ENCODE measurements around the gene RAD54L.

The RAD54L gene

GRCh38 chr1:46256523-46256922 lies 9.0 kb downstream of the RAD54L start:
- no peaks in the 10 kb centered on the region for H3K9me3 Mint-ChIP-seq
- no peaks in the 10 kb centered on the region for H3K4me1 Mint-ChIP-seq
- no peak overlapping the region for H3K27ac Mint-ChIP-seq
- no peak for ATAC-seq
- H3K4me3 Mint-ChIP-seq: no peak overlapping the region
- H3K36me3 Mint-ChIP-seq: peaks cover 25% of the 10 kb centered on the region
- no peaks in the 10 kb centered on the region for H3K27me3 Mint-ChIP-seq

- Mint-ChIP-seq H3K27me3 (no peaks in the 10 kb centered on the region), H3K27ac (no peak overlapping the region), H3K4me1 (no peaks in the 10 kb centered on the region), H3K36me3 (peaks cover 26% of the 10 kb centered on the region), H3K9me3 (no peaks in the 10 kb centered on the region), H3K4me3 (no peak overlapping the region)
- no peak for ATAC-seq
Observed at GRCh38 chr1:46262508-46262907, 14.9 kb downstream of the RAD54L start.

DNA sequence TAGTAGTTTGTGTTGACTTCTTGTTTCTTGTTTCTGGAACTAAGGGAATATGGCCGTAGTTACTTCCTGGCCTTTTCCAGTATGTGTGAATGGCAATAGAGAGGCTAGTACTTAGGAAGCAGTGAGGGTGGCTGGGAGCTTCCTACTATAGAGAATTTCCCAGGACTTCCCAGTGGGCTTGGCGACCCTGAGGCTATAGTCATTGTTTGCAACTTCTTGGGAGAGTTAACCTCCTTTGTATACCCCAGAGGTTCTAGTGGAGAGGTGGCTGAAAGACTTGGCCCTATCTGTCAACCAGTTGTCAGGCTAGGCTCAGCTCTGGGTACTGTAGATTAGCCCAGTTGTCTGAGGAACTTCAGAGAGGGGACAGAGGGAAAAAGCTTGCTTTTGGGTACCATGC lies 15.6 kb downstream of the RAD54L start:
- H3K27ac Mint-ChIP-seq: no peak overlapping the region
- H3K36me3 Mint-ChIP-seq: peaks cover 26% of the 10 kb centered on the region

GRCh38 chr1:46268578-46268977 lies 21.0 kb downstream of the RAD54L start:
- Mint-ChIP-seq H3K27ac (no peak overlapping the region), H3K4me1 (no peaks in the 10 kb centered on the region), H3K9me3 (no peaks in the 10 kb centered on the region), H3K36me3 (peaks cover 14% of the 10 kb centered on the region), H3K4me3 (no peak overlapping the region), H3K27me3 (no peaks in the 10 kb centered on the region)
- no peak for ATAC-seq

More for the DNA sequence above, 15.6 kb downstream of the RAD54L start:
- no peak for ATAC-seq
- Mint-ChIP-seq H3K4me1 (no peaks in the 10 kb centered on the region), H3K4me3 (no peak overlapping the region), H3K27me3 (no peaks in the 10 kb centered on the region), H3K9me3 (no peaks in the 10 kb centered on the region)

DNA sequence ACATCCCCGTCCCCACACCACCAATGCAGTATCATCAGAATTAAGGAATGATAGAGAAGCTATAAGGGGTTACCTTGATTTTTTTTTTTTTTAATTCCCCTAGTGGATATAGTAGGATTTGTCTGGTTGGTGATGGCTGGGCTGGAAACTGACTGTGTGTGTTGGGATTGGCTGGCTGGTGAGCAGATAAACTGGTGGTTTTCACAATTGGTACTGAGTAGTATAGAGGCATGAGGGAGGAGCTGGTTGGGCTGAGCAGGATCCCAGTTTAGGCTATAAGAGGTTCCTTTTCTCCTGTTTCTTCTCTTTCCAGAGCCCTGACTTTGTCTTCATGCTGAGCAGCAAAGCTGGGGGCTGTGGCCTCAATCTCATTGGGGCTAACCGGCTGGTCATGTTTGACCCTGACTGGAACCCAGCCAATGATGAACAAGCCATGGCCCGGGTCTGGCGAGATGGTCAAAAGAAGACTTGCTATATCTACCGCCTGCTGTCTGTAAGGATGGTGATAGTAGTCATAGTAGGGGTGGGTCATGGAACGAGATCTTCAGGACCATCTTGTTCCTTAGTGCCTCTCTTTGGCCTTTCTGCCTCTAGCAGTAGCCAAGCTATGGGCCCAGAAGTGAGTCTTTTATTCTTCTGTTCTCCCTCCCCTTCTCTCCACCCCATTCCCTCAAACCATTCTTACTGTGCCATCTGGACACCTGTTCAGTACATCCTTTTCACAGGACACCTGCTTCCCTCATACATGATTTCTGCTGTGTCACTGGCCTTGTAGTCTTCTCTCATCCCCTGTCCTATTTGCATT lies 26.9 kb downstream of the RAD54L start:
- no peak overlapping the region for H3K27ac Mint-ChIP-seq
- H3K36me3 Mint-ChIP-seq: peaks cover 21% of the 10 kb centered on the region

GRCh38 chr1:46275030-46275337 lies 27.4 kb downstream of the RAD54L start:
- Mint-ChIP-seq H3K9me3 (no peaks in the 10 kb centered on the region), H3K4me1 (no peaks in the 10 kb centered on the region), H3K27ac (no peak overlapping the region), H3K36me3 (peaks cover 21% of the 10 kb centered on the region), H3K27me3 (no peaks in the 10 kb centered on the region), H3K4me3 (no peak overlapping the region)
- ATAC-seq: no peak

More for the DNA sequence above, 26.9 kb downstream of the RAD54L start:
- no peaks in the 10 kb centered on the region for H3K27me3 Mint-ChIP-seq
- H3K4me3 Mint-ChIP-seq: no peak overlapping the region
- H3K9me3 Mint-ChIP-seq: no peaks in the 10 kb centered on the region
- no peak for ATAC-seq
- no peaks in the 10 kb centered on the region for H3K4me1 Mint-ChIP-seq

DNA sequence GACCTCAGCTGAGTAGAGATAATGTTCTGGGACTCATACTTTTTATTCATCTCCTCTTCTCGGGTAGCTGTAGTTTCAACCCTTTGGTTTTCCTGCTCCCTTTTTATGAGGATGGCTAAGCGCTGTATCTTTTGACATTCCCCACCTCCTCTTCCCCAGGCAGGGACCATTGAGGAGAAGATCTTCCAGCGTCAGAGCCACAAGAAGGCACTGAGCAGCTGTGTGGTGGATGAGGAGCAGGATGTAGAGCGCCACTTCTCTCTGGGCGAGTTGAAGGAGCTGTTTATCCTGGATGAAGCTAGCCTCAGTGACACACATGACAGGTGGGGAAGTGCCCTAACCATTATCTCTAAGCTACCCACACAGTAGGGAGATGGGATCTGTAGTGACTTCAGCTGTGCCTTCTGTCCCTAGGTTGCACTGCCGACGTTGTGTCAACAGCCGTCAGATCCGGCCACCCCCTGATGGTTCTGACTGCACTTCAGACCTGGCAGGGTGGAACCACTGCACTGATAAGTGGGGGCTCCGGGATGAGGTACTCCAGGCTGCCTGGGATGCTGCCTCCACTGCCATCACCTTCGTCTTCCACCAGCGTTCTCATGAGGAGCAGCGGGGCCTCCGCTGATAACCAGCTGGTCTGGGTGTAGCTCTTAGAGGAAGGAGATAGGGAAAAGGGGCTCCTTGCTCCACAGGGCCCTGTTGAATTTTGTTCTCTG lies 30.3 kb downstream of the RAD54L start:
- Mint-ChIP-seq H3K27ac (no peak overlapping the region), H3K27me3 (no peaks in the 10 kb centered on the region), H3K9me3 (no peaks in the 10 kb centered on the region), H3K4me3 (no peak overlapping the region), H3K4me1 (no peaks in the 10 kb centered on the region), H3K36me3 (peaks cover 40% of the 10 kb centered on the region)
- ATAC-seq: no peak

DNA sequence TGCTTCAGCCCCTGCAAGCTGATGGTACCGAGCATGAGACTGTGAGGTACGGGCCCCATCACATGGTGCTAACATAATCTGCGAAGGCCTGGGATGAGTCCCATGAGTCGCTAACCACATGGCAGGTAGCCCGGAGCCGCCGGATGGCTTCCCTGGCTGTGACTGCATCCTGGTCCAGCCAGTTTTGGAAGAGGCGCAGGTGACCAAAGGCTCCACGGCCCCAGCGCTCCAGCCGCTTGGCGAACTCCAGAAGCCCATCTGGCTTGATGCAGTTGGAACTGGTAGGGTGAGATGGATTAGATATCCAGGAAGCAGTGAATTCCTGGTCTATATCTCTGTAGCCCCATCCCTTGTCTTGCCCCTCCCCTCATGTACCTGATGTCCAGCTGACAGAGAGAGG lies 31.2 kb downstream of the RAD54L start:
- Mint-ChIP-seq H3K4me3 (no peak overlapping the region), H3K27ac (no peak overlapping the region), H3K27me3 (no peaks in the 10 kb centered on the region), H3K4me1 (no peaks in the 10 kb centered on the region), H3K36me3 (peaks cover 49% of the 10 kb centered on the region), H3K9me3 (no peaks in the 10 kb centered on the region)
- ATAC-seq: no peak

DNA sequence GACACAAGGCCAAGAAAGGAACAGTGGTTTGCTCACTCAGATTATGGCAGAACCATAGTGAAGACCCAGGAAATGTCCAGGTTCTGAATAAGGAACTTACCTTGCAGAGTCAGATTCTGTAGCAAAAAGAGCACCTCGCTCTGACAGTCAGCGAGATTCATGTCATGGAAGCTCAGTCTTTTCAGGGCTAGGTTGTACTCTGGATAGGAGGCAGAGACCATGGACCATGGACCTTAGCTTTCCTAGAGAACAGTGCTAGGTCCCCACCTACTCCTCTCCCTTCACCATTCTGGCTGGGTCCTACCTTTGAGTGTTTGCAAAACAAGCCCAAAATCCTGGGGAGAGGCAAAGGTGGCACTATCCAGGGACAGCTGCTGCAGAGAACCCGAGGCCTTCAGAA lies 32.5 kb downstream of the RAD54L start:
- Mint-ChIP-seq H3K4me1 (no peaks in the 10 kb centered on the region), H3K9me3 (no peaks in the 10 kb centered on the region), H3K27ac (no peak overlapping the region), H3K27me3 (no peaks in the 10 kb centered on the region), H3K4me3 (no peak overlapping the region), H3K36me3 (peaks cover 61% of the 10 kb centered on the region)
- ATAC-seq: no peak

DNA sequence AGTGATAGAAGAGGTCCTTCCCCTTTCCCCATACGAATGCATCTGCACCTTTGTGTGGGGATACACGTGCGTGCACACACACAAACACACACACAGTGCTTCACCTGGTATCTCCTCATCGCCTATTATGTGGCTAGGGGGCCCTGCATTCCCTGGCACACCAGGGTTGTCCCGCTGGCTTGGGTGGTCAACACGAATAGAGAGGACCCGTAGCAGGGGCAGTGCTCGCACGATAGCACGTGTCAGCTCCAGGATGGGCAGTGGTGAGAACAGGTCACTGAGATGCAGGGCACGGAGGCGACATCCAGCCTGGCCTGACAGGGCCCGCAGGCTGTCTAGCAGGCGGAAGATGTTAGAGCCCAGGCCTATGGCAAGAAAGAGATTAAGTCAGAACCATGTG lies 33.5 kb downstream of the RAD54L start:
- no peaks in the 10 kb centered on the region for H3K27me3 Mint-ChIP-seq
- H3K36me3 Mint-ChIP-seq: peaks cover 65% of the 10 kb centered on the region
- H3K4me1 Mint-ChIP-seq: no peaks in the 10 kb centered on the region
- no peaks in the 10 kb centered on the region for H3K9me3 Mint-ChIP-seq
- H3K27ac Mint-ChIP-seq: no peak overlapping the region
- ATAC-seq: no peak
- no peak overlapping the region for H3K4me3 Mint-ChIP-seq

- H3K27me3 Mint-ChIP-seq: no peaks in the 10 kb centered on the region
- no peak overlapping the region for H3K27ac Mint-ChIP-seq
- H3K36me3 Mint-ChIP-seq: peaks cover 60% of the 10 kb centered on the region
- no peaks in the 10 kb centered on the region for H3K9me3 Mint-ChIP-seq
- no peak for ATAC-seq
- no peaks in the 10 kb centered on the region for H3K4me1 Mint-ChIP-seq
- no peak overlapping the region for H3K4me3 Mint-ChIP-seq
Observed at GRCh38 chr1:46284058-46284457, 36.5 kb downstream of the RAD54L start.

DNA sequence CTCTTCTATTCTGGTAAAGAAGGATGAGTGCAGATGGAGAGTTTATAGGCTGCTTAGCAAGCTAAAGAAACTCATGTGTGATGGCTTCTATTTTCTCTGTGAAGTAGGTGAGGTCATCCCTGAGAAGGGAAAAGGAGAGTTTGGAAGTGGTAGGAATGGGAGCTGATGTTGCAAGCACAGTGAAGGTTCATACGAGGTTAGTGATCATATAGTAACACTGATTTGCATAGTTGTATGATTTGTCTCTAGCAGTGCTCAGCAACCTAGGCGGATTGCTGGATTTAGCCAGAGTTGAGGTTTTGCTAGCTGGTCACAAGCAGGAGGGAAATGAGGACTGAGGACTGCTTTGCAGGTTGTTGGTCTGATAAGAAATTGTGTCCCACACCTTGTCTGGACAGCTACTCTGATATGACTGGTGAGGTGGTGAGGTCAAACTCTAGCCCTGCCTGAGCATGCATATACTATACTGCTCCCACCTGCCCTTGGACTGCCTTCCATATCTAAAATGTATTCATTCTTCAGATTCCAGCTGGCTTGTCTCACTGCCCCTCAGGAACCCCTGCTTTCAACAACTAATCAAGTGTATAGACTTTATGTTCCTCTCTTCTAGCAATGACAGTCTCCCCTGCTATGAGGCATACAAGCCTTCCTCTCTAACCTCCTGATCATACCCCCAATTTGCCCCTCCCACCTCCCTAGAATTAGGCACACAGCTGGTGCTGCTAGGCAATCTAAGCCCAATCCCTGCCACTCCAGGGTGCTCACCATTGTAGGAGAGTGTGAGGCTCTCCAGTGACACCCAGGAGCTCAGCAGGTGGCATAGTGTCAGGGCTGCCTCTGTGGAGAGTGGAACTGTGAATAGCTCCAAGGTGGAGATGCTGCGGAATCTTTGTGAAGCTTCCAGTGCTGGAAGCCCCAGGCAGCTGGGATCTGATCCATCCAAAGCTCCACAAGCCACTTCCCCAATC lies 37.3 kb downstream of the RAD54L start:
- no peaks in the 10 kb centered on the region for H3K4me1 Mint-ChIP-seq
- no peak overlapping the region for H3K27ac Mint-ChIP-seq
- no peak overlapping the region for H3K4me3 Mint-ChIP-seq
- H3K36me3 Mint-ChIP-seq: peaks cover 64% of the 10 kb centered on the region
- H3K27me3 Mint-ChIP-seq: no peaks in the 10 kb centered on the region
- H3K9me3 Mint-ChIP-seq: no peaks in the 10 kb centered on the region
- no peak for ATAC-seq

DNA sequence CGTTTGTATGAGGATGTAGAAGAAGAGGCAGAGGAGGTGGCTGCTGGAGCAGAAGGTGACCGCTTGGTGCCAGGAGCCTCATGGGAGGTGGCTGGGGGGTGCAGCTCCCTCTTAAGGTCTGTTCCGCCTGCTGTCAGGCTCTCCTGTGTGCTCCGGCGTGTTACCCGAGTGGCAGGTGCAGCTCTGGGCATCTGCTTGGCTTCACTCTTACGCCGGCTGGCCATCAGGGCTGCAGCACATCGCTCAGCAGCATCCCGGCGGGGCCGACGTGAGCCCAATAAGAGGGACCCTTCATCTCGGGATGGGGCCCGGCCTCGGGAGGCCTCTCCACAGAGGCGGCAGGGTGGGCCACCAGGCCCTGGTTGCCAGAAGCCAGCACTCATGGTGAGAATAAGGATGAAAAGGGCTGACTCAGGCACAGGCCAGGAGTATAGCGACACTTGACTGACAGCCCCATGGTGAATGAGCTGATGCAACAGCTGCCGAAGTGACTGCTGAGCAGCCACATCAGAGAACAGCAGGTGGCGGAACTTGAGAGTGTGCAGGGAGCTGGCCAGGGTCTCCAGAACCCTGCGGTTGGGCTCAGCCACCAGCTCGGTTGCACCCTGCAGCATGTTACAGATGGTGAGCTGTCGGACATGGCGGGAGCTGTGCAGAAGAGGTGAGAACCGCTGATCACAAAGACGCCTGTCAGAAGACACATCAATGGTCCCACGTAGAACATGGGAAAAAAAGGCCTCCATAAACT lies 38.3 kb downstream of the RAD54L start:
- H3K4me3 Mint-ChIP-seq: no peak overlapping the region
- no peak for ATAC-seq
- no peaks in the 10 kb centered on the region for H3K9me3 Mint-ChIP-seq
- no peaks in the 10 kb centered on the region for H3K27me3 Mint-ChIP-seq
- peaks cover 61% of the 10 kb centered on the region for H3K36me3 Mint-ChIP-seq
- no peaks in the 10 kb centered on the region for H3K4me1 Mint-ChIP-seq
- H3K27ac Mint-ChIP-seq: no peak overlapping the region

DNA sequence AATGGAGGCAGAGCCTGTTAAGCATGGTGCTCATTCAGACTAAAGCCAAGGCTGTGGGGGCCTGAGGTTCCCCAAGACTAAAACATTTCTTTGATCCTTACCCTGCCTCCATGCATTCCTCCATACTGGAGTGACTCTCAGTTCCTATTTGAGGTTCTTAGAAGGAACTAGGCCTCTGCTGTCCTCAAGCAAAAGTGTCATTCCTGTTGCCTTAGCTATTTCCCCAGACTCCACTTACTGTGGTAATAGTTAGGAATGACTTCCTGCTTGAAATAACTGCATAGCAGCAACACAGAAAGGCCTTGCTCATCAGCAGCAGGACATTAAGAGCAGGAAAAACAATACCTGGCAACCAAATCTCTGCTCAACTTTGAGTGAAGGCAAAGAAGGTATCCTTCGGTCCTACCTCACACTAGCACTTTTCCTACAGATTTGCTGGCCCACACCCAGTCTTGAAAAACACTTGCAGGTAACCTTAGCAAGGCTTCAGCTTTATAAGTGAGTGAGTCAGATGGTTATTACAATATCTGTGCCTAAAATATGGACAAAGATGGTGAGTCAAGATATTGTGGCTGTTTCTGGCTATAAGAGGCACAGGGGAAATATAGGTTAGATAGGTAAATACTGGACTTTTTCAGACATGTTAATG lies 41.0 kb downstream of the RAD54L start:
- Mint-ChIP-seq H3K4me3 (no peak overlapping the region), H3K27ac (no peak overlapping the region), H3K27me3 (no peaks in the 10 kb centered on the region), H3K4me1 (no peaks in the 10 kb centered on the region), H3K9me3 (no peaks in the 10 kb centered on the region), H3K36me3 (peaks cover 40% of the 10 kb centered on the region)
- no peak for ATAC-seq

Measured in stimulated activated memory B cell treated with anti-CD40 and anti-IgM and Interleukin-4, amounts not matched to agents 10 μg/mL and 1 μg/mL and 100 μg/mL, for 72 hours (primary cell).